Skeletal muscle tissue (tissue), 4 donors: ENCODE measurements around the gene PPP1R14C. TPM values are rescaled to one million over a fixed set of nuclear protein-coding genes. Genes with fewer than 3 reads are reported as not detected.

Experiments used
- H3K27ac ChIP-seq: one replicate; pipeline ENCODE4 v1.7.0; 2013; ENCODE audit warnings: mild to moderate bottlenecking, low read depth, low read length, inconsistent platforms
- H3K27me3 ChIP-seq, 3 donors: one replicate each; pipeline ENCODE4 v1.7.0; 2013; ENCODE audit warnings: low read length in 3 of 3; ENCODE audit not compliant: control insufficient read depth in 3 of 3, insufficient read depth in 3 of 3
- H3K36me3 ChIP-seq, 3 donors: one replicate each; pipeline ENCODE4 v1.7.0; 2013; ENCODE audit warnings: low read length in 3 of 3; ENCODE audit not compliant: control insufficient read depth in 3 of 3, insufficient read depth in 3 of 3
- H3K4me1 ChIP-seq, 3 donors: one replicate each; pipeline ENCODE4 v1.7.0; 2013; ENCODE audit warnings: low read length in 3 of 3, mild to moderate bottlenecking in 3 of 3; ENCODE audit not compliant: control insufficient read depth in 3 of 3, insufficient read depth in 3 of 3
- H3K4me3 ChIP-seq, 3 donors: one replicate each; pipeline ENCODE4 v1.7.0; 2013; ENCODE audit warnings: low read length in 3 of 3
- H3K9ac ChIP-seq, 3 donors: one replicate each; pipeline ENCODE4 v1.7.0; 2013; ENCODE audit warnings: low read length in 3 of 3, mild to moderate bottlenecking in 3 of 3, moderate library complexity in 2 of 3, low read depth in 1 of 3
- H3K9me3 ChIP-seq, 3 donors: one replicate each; pipeline ENCODE4 v1.7.0; 2013; ENCODE audit warnings: low read length in 3 of 3; ENCODE audit not compliant: control insufficient read depth in 3 of 3
- total RNA-seq: library from RNA; depleted of rRNA; stranded (reverse); fragments of >200 nt; gene quantifications from one replicate; pipeline ENCODE4 v1.2.3, GENCODE V29; 2014
- donor health status: Osteomylitis.

The PPP1R14C gene, protein sequence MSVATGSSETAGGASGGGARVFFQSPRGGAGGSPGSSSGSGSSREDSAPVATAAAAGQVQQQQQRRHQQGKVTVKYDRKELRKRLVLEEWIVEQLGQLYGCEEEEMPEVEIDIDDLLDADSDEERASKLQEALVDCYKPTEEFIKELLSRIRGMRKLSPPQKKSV
- 14.1 TPM for total RNA-seq

DNA sequence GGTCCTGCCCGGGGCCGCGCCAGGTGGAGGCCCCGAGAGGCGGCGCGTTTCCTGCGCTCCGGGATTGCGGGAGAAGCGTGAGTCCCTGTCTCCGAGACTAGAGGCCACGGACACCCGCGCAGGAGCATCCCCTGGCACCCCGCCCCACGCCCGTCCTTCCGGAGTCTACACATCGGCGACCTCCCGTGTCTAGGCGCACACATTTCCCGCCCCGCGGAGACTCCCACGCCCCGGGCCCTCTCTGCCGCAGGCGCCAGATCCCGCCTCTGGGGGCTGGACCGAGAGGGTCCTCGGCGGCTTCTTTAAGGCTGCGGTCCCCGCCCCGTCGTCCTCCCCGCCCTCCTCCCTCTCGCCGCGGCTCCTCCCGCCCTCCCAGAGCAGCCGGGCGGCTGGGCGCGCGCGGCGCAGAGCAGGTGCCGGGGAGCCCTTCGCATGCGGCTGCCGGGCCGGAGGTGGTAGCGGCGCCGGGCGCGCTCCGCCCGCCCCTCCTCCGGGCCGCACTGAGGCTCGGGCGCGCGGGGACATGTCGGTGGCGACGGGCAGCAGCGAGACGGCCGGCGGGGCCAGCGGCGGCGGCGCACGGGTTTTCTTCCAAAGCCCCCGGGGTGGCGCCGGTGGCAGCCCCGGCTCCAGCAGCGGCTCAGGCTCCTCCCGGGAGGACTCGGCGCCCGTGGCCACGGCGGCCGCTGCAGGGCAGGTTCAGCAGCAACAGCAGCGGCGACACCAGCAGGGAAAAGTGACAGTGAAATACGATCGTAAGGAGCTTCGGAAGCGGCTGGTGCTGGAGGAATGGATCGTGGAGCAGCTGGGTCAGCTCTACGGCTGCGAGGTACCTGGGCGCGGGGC lies at the start of gene PPP1R14C:
TSS of gene PPP1R14C (plus strand) at position 375 of the 846 bp plus-strand sequence. CDS start at position 524, 149 bp downstream.
- peaks cover 0 to 13% (median 11%) of the 10 kb centered on the region in 3 donors for H3K27me3 ChIP-seq
- peak within 1 kb of the TSS; percentile 73 to 85 (median 79) for H3K9ac ChIP-seq
- H3K4me3 ChIP-seq: peak within 1 kb of the TSS; percentile 72 to 79 (median 73)
- peaks cover 19 to 22% (median 21%) of the 10 kb centered on the region in 3 donors for H3K4me1 ChIP-seq
- peak within 1 kb of the TSS; percentile 64 for H3K27ac ChIP-seq
- no peaks in the 10 kb centered on the region for H3K36me3 ChIP-seq
- no peaks in the 10 kb centered on the region for H3K9me3 ChIP-seq

DNA sequence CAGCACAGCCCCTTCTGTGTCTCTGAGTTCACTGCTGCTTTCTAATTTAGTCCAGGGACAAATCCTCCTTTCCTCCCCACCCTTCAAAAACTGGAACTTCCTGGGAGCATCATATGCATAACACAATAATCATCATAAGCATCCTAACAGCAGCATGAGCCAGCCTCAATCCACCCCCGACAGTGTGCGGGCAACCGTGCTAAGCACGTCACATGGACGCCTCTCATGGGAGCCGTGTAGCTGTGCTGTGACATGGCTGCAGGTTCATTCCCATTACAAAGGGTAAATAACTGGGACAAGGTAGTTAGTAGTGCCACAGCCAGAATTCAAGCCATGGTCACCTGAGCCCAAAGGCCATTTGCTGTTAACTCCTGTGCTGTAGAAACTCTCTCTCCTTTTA lies 49.4 kb upstream of the PPP1R14C start:
- Histone ChIP-seq H3K4me1 (no peaks in the 10 kb centered on the region), H3K27me3 (peaks cover 0 to 12% (median 2%) of the 10 kb centered on the region in 3 donors), H3K9ac (no peak overlapping the region), H3K27ac (no peak overlapping the region), H3K9me3 (no peaks in the 10 kb centered on the region), H3K36me3 (no peaks in the 10 kb centered on the region), H3K4me3 (no peak overlapping the region)

DNA sequence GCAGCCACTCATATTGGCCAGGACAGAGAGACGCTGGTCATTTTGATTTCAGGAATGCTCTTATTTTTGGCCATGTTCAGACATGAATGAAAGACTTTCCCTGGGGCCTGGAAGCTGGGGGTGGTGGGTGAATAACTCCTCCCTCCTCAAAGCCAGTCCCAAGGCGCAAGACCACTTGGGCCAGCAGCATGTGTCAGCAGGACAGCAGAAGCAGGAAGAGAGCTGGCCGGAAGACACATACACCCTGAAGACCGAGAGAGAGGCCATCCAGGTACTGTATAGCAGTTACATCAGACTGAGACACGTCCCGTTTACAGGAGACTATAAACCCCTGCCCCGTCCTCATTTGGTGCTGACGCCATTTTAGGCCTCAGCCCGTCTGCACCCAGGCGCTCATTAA lies 44.7 kb upstream of the PPP1R14C start:
- no peaks in the 10 kb centered on the region for H3K36me3 ChIP-seq
- no peaks in the 10 kb centered on the region for H3K4me1 ChIP-seq
- H3K27me3 ChIP-seq: peaks cover 0 to 3% (median 0%) of the 10 kb centered on the region in 3 donors
- H3K9ac ChIP-seq: no peak overlapping the region
- no peaks in the 10 kb centered on the region for H3K9me3 ChIP-seq
- no peak overlapping the region for H3K4me3 ChIP-seq
- no peak overlapping the region for H3K27ac ChIP-seq

DNA sequence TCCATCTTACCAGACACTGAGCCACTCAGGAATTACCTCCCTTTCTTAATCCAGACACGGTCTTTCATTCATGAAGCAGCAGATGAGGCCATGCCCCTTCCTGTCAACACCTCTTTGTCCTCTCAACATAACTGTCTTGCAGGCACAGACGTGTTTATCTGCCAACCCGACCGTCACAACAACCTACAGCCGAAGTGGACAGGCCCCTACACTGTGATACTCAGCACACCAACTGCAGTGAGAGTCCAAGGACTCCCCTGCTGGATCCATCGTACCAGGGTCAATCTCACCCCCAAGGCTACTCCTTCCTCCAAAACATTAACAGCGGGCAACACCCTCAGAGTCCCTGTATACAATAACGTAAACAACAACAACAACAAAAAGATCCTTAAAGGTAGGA lies 43.3 kb upstream of the PPP1R14C start:
- no peaks in the 10 kb centered on the region for H3K36me3 ChIP-seq
- H3K27me3 ChIP-seq: peaks cover 0 to 3% (median 0%) of the 10 kb centered on the region in 3 donors
- no peaks in the 10 kb centered on the region for H3K4me1 ChIP-seq
- no peak overlapping the region for H3K27ac ChIP-seq
- no peaks in the 10 kb centered on the region for H3K9me3 ChIP-seq
- H3K4me3 ChIP-seq: no peak overlapping the region
- no peak overlapping the region for H3K9ac ChIP-seq

DNA sequence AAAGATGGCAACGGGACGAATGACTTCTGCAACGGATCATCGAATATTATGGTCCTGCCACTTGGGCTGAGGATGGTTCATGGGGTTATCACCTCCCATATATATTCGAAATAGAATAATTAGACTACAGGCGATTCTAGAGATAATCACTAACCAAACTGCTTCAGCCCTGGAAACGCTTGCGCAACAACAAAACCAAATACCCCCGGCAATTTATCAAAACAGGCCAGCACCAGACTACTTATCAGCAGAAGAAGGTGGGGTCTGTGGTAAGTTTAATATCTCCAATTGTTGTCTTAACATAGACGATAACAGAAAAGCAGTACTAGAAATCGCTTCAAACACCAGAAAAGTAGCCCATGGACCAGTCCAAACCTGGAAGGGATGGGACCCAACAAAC lies 42.9 kb upstream of the PPP1R14C start:
- Histone ChIP-seq H3K9me3 (no peaks in the 10 kb centered on the region), H3K27me3 (peaks cover 0 to 3% (median 0%) of the 10 kb centered on the region in 3 donors), H3K27ac (no peak overlapping the region), H3K9ac (no peak overlapping the region), H3K4me3 (no peak overlapping the region), H3K4me1 (no peaks in the 10 kb centered on the region), H3K36me3 (no peaks in the 10 kb centered on the region)

DNA sequence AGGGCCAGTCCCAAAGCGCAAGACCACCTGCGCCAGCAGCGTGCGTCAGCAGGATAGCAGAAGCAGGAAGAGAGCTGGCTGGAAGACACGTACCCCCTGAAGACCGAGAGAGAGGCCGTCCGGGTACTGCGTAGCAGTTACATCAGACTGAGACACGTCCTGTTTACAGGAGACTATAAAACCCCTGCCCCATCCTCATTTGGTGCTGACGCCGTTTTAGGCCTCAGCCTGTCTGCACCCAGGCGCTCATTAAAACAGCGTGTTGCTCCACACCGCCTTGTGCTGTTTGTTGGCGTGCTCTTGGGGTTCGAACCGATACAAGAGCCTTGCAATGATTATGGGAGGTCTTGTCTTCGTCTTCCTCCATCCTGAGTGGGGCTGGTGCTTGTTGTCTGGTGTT lies 42.1 kb upstream of the PPP1R14C start:
- H3K36me3 ChIP-seq: no peaks in the 10 kb centered on the region
- no peaks in the 10 kb centered on the region for H3K27me3 ChIP-seq
- H3K9ac ChIP-seq: no peak overlapping the region
- H3K9me3 ChIP-seq: no peaks in the 10 kb centered on the region
- H3K4me3 ChIP-seq: no peak overlapping the region
- H3K27ac ChIP-seq: no peak overlapping the region
- H3K4me1 ChIP-seq: no peaks in the 10 kb centered on the region

DNA sequence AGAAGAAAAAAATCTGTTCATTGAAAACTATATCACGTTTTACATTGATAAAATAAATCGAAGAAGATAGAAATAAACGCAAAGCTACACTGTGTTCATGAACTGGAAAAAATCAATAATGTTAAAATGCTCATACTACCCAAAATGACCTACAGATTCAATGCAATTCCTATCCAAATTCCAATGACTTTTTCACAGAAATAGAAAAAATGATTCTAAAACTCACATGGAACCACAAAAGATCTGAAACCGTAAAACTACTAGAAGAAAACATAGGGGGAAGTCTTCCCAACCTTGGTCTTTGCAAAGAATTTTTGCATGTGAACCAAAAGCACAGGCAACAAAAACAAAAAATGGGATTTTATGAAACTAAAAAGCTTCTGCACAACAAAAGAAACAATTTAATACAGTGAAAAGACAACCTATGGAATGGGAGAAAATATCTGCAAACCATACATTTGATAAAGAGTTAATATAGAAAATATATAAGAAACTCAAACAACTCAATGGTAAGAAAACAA lies 40.0 kb upstream of the PPP1R14C start:
- H3K36me3 ChIP-seq: no peaks in the 10 kb centered on the region
- H3K27me3 ChIP-seq: no peaks in the 10 kb centered on the region
- H3K9me3 ChIP-seq: no peaks in the 10 kb centered on the region
- H3K4me3 ChIP-seq: no peak overlapping the region
- no peak overlapping the region for H3K9ac ChIP-seq
- no peak overlapping the region for H3K27ac ChIP-seq
- no peaks in the 10 kb centered on the region for H3K4me1 ChIP-seq

DNA sequence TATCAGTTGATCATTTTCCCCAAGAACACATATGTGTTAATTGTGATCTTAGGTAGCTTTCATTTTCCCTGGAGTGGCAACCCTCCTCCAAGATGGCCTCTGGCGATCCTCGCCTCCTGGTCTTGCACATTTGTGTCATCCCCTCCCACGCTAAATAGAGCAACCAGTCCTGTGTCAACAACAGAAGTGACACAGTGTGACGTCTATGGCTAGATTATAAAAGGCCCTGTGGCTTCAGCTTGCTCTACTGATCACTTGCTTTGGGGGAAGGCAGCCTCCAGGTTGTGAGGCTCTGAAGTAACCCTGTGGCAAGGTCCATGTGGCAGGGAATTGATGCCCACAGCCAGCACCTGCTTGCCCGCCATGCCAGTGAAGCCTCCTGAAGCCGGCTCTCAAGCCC lies 30.6 kb upstream of the PPP1R14C start:
- Histone ChIP-seq H3K4me3 (no peak overlapping the region), H3K4me1 (no peaks in the 10 kb centered on the region), H3K27me3 (peaks cover 0 to 5% (median 3%) of the 10 kb centered on the region in 3 donors), H3K9me3 (no peaks in the 10 kb centered on the region), H3K9ac (no peak overlapping the region), H3K27ac (no peak overlapping the region), H3K36me3 (no peaks in the 10 kb centered on the region)

DNA sequence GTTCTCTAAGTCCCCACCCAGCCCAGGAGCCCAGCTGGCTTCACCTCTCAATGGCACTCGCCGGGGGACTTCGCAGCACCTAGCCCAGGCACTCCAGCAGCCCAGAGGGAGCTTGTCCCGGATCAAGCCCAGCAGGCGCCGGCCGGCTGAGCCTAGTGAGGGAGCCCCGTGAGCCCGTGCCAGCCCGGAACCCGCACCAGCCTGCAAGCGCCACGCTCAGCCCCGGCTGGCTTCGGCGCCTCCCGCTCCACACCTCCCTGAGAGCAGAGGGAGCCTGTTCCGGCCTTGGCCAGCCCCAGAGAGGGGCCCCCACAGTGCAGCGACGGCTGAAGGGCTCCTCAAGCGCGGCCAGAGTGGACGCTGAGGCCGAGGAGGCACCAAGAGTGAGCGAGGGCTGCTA lies 27.1 kb upstream of the PPP1R14C start:
- no peaks in the 10 kb centered on the region for H3K4me1 ChIP-seq
- H3K27ac ChIP-seq: no peak overlapping the region
- H3K27me3 ChIP-seq: peaks cover 0 to 5% (median 3%) of the 10 kb centered on the region in 3 donors
- H3K9me3 ChIP-seq: no peaks in the 10 kb centered on the region
- no peaks in the 10 kb centered on the region for H3K36me3 ChIP-seq
- no peak overlapping the region for H3K4me3 ChIP-seq
- H3K9ac ChIP-seq: no peak overlapping the region

DNA sequence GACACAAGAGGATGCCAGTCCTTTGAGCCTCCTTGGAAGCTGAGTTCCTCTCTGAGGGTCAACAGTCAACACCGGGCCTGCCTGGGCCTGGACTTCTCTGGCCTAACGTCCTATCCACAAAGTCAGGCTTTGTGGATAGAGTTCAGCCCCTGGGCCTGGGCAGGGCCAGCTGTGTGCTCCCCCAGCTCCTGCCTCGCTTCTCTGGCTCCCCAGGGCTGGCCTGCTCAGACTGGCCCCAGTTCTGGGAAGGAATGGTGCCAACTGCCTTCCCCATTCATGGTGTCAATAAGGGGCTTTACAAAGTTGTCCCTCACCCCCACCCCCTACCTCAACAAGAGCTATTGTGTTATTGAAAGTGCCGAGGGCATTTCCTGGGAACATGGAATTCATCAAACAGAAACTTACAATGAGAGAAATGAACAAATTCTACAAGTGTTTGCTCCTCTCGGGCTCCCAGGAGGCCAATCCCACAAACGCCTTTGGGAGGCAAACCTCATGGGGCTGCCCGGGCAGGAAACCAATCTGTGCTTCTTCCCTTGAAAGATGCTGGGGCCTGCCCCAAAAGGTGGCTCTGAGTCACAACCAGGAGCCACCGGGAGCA lies 26.5 kb upstream of the PPP1R14C start:
- Histone ChIP-seq H3K4me3 (no peak overlapping the region), H3K27me3 (peaks cover 0 to 2% (median 2%) of the 10 kb centered on the region in 3 donors), H3K4me1 (no peaks in the 10 kb centered on the region), H3K9ac (no peak overlapping the region), H3K36me3 (no peaks in the 10 kb centered on the region), H3K27ac (no peak overlapping the region), H3K9me3 (no peaks in the 10 kb centered on the region)
